Measurements from ENCODE around the gene LRRK1.

DNA sequence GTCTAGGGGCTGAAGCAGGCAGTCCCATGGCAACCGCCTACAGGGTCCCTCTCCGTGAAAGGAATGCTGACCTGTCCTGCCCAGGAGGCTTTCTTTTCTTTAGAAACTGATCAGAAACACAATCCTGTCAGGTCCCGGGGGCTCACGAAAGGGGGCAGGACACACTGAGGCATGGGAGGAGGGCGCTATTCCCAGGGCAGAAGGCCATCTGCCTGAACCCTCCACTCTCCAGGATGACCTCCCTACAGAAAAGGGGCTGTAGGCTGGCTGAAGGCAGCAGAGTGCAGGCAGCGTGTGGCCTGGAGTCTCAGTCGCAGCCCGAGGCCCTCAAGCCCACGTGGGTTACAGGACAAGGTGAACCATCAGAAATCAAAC, 18.4 kb upstream of the LRRK1 start:
- no peak for TF ChIP-seq EZH2 (IDR thresholded peaks at IDR 0.05; ENCODE audit: borderline replicate concordance, low read length)
- TF ChIP-seq, protein P1, sequence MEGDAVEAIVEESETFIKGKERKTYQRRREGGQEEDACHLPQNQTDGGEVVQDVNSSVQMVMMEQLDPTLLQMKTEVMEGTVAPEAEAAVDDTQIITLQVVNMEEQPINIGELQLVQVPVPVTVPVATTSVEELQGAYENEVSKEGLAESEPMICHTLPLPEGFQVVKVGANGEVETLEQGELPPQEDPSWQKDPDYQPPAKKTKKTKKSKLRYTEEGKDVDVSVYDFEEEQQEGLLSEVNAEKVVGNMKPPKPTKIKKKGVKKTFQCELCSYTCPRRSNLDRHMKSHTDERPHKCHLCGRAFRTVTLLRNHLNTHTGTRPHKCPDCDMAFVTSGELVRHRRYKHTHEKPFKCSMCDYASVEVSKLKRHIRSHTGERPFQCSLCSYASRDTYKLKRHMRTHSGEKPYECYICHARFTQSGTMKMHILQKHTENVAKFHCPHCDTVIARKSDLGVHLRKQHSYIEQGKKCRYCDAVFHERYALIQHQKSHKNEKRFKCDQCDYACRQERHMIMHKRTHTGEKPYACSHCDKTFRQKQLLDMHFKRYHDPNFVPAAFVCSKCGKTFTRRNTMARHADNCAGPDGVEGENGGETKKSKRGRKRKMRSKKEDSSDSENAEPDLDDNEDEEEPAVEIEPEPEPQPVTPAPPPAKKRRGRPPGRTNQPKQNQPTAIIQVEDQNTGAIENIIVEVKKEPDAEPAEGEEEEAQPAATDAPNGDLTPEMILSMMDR (IDR thresholded peaks at IDR 0.05; ENCODE audit: low read length), result no peak
